Type B pancreatic cell (in vitro differentiated cells): ENCODE results near the gene PAK1. TPM values are rescaled to one million over a fixed set of nuclear protein-coding genes. Genes with fewer than 3 reads are reported as not detected.

Experiments
- DNase-seq: peaks from one replicate; pipeline ENCODE4 v3.0.0; 2021; ENCODE audit warnings: mixed read lengths; ENCODE audit not compliant: unreplicated experiment; ENCODE audit errors: extremely low spot score
- H3K27ac Mint-ChIP-seq: 2 replicates; pipeline ENCODE4 v1.8.0; 2021; ENCODE audit warnings: mild to moderate bottlenecking, mixed read lengths
- H3K27me3 Mint-ChIP-seq: 2 replicates; pipeline ENCODE4 v1.8.0; 2021; ENCODE audit warnings: mixed read lengths
- H3K36me3 Mint-ChIP-seq: 2 replicates; pipeline ENCODE4 v1.8.0; 2021; ENCODE audit warnings: mixed read lengths
- H3K4me1 Mint-ChIP-seq: one replicate; pipeline ENCODE4 v1.8.0; 2021; ENCODE audit warnings: mixed read lengths; ENCODE audit not compliant: unreplicated experiment
- H3K4me3 Mint-ChIP-seq: 2 replicates; pipeline ENCODE4 v1.8.0; 2021; ENCODE audit warnings: mild to moderate bottlenecking, mixed read lengths
- H3K9me3 Mint-ChIP-seq: 2 replicates; pipeline ENCODE4 v1.8.0; 2021; ENCODE audit warnings: mixed read lengths
- CTCF ChIP-seq: fragments of 200-600 bp; sonication (generic); conservative IDR thresholded peaks from 2 replicates; pipeline ENCODE4 v1.5.0; 2021; ENCODE audit warnings: antibody characterized with exemption, mild to moderate bottlenecking
- total RNA-seq: library from RNA; stranded (reverse); gene quantifications from 2 replicates; pipeline ENCODE4 v1.2.1, GENCODE V29; 2021; ENCODE audit warnings: low replicate concordance

PAK1 gene
- total RNA-seq, 1 donor from 2014 or later = 70.3 TPM

GRCh38 chr11:77470504-77470903, 3.4 kb downstream of the PAK1 start:
- peak overlapping the region; percentile 91 for H3K4me3 Mint-ChIP-seq
- H3K27me3 Mint-ChIP-seq = peaks cover 3% of the 10 kb centered on the region
- peaks cover 28% of the 10 kb centered on the region for H3K4me1 Mint-ChIP-seq
- no peaks in the 10 kb centered on the region for H3K9me3 Mint-ChIP-seq
- peak overlapping the region; percentile 92 for H3K27ac Mint-ChIP-seq
- no peaks in the 10 kb centered on the region for H3K36me3 Mint-ChIP-seq
- DNase-seq = no peak
- TF ChIP-seq CTCF = no peak

- DNase-seq = no peak
- Mint-ChIP-seq H3K4me3 (no peak overlapping the region), H3K27me3 (no peaks in the 10 kb centered on the region), H3K36me3 (no peaks in the 10 kb centered on the region), H3K27ac (no peak overlapping the region), H3K9me3 (no peaks in the 10 kb centered on the region), H3K4me1 (peaks cover 24% of the 10 kb centered on the region)
- peak; percentile 55 for TF ChIP-seq CTCF
Measured at GRCh38 chr11:77468527-77468926, 5.4 kb downstream of the PAK1 start.

GRCh38 chr11:77467993-77468392, 5.9 kb downstream of the PAK1 start:
- H3K4me3 Mint-ChIP-seq = no peak overlapping the region

GRCh38 chr11:77467233-77467632, 6.7 kb downstream of the PAK1 start:
- Mint-ChIP-seq H3K9me3 (no peaks in the 10 kb centered on the region), H3K4me3 (no peak overlapping the region), H3K27me3 (no peaks in the 10 kb centered on the region), H3K27ac (no peak overlapping the region), H3K36me3 (no peaks in the 10 kb centered on the region), H3K4me1 (peaks cover 23% of the 10 kb centered on the region)
- TF ChIP-seq CTCF = no peak
- DNase-seq = no peak

More at GRCh38 chr11:77467993-77468392, 5.9 kb downstream of the PAK1 start:
- TF ChIP-seq CTCF = no peak
- Mint-ChIP-seq H3K27ac (no peak overlapping the region), H3K27me3 (no peaks in the 10 kb centered on the region), H3K4me1 (peaks cover 24% of the 10 kb centered on the region), H3K36me3 (no peaks in the 10 kb centered on the region), H3K9me3 (no peaks in the 10 kb centered on the region)
- DNase-seq = no peak

GRCh38 chr11:77457340-77457739, 16.6 kb downstream of the PAK1 start:
- Mint-ChIP-seq H3K9me3 (no peaks in the 10 kb centered on the region), H3K36me3 (no peaks in the 10 kb centered on the region), H3K4me3 (no peak overlapping the region), H3K27me3 (no peaks in the 10 kb centered on the region), H3K27ac (no peak overlapping the region), H3K4me1 (peaks cover 14% of the 10 kb centered on the region)
- DNase-seq = no peak
- TF ChIP-seq CTCF = no peak

GRCh38 chr11:77455740-77456139, 18.2 kb downstream of the PAK1 start:
- Mint-ChIP-seq H3K36me3 (peaks cover 5% of the 10 kb centered on the region), H3K4me1 (peaks cover 20% of the 10 kb centered on the region), H3K4me3 (no peak overlapping the region), H3K9me3 (no peaks in the 10 kb centered on the region), H3K27ac (no peak overlapping the region), H3K27me3 (no peaks in the 10 kb centered on the region)
- TF ChIP-seq CTCF = no peak
- DNase-seq = no peak
